GM21723 (cell line): ENCODE results near the gene ABLIM1.
"Not testable (repeated sequence)": the region's sequence is repeated elsewhere in the genome, so short reads cannot be mapped to it uniquely, and the experiment has no call there.

ENCODE experiments used
- ATAC-seq: cut with Tn5 transposase; IDR thresholded peaks from one replicate; pipeline ENCODE4 v1.9.1; 2021; ENCODE audit warnings: mild to moderate bottlenecking, moderate library complexity; ENCODE audit not compliant: unreplicated experiment

The ABLIM1 gene

GRCh38 chr10:114658175-114658574 is at the start of gene ABLIM1:
ABLIM1 (minus strand) TSS chr10:114658275; CDS start chr10:114658200, 75 bp downstream.
- ATAC-seq: no peak

- no peak for ATAC-seq
These were observed 48.5 kb upstream of the ABLIM1 start for GRCh38 chr10:114706458-114707055.

GRCh38 chr10:114704679-114705078 is 46.6 kb upstream of the ABLIM1 start:
- ATAC-seq: no peak

- no peak for ATAC-seq
These were observed 45.5 kb upstream of the ABLIM1 start for GRCh38 chr10:114703377-114704107.

- no peak for ATAC-seq
These were observed 40.4 kb upstream of the ABLIM1 start for GRCh38 chr10:114698271-114699061.

- no peak for ATAC-seq
These were observed 39.1 kb upstream of the ABLIM1 start for GRCh38 chr10:114697061-114697598.

- not testable (repeated sequence) for ATAC-seq
These were observed 38.2 kb upstream of the ABLIM1 start for GRCh38 chr10:114696301-114696700.

GRCh38 chr10:114694752-114695151 is 36.7 kb upstream of the ABLIM1 start:
- no peak for ATAC-seq

- ATAC-seq: no peak
These were observed 36.0 kb upstream of the ABLIM1 start for GRCh38 chr10:114694062-114694461.

- ATAC-seq: no peak
These were observed 33.4 kb upstream of the ABLIM1 start for GRCh38 chr10:114691442-114691941.

GRCh38 chr10:114688786-114689185 is 30.7 kb upstream of the ABLIM1 start:
- no peak for ATAC-seq

GRCh38 chr10:114687459-114687858 is 29.4 kb upstream of the ABLIM1 start:
- no peak for ATAC-seq

- no peak for ATAC-seq
These were observed 27.9 kb upstream of the ABLIM1 start for GRCh38 chr10:114686013-114686412.

GRCh38 chr10:114685456-114685855 is 27.4 kb upstream of the ABLIM1 start:
- no peak for ATAC-seq

- ATAC-seq: no peak
These were observed 26.7 kb upstream of the ABLIM1 start for GRCh38 chr10:114684822-114685209.

- ATAC-seq: no peak
These were observed 26.2 kb upstream of the ABLIM1 start for GRCh38 chr10:114684084-114684821.

- ATAC-seq: no peak
These were observed 25.5 kb upstream of the ABLIM1 start for GRCh38 chr10:114683593-114683992.

- no peak for ATAC-seq
These were observed 25.1 kb upstream of the ABLIM1 start for GRCh38 chr10:114683162-114683561.

GRCh38 chr10:114682532-114682931 is 24.5 kb upstream of the ABLIM1 start:
- no peak for ATAC-seq

- no peak for ATAC-seq
These were observed 24.0 kb upstream of the ABLIM1 start for GRCh38 chr10:114682121-114682520.

GRCh38 chr10:114681542-114681941 is 23.5 kb upstream of the ABLIM1 start:
- ATAC-seq: no peak
